ENCODE results near the gene HIF3A. TPM values are rescaled to one million over a fixed set of nuclear protein-coding genes. Genes with fewer than 3 reads are reported as not detected.

HIF3A gene
- total RNA-seq, 1 experiment from 2014 or later, result 0.98 TPM

DNA sequence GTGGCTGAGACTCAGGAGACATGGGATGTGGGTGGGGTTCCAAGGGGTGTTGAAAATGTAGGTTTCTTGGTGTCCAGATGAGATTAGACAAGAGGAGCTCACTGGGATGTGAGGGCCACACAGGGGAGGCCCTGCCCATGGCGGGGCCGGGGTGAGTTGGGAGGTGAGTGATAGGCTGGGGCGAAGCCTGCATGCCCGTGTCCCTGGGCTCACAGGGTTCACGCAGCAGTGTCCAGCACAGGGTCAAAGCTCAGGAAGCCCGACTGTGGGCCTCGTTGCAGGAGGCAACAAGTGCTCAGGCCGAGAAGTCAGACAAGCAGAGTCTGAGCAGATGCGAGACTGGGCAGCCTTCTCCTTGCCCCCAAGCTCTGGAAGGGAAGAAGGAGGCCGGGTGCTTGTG, 89.3 kb downstream of the HIF3A start:
- Histone ChIP-seq H3K27me3 (ENCODE audit: insufficient read depth, low read length) (no peaks in the 10 kb centered on the region), H2AFZ (ENCODE audit: low read depth, low read length, poor library complexity, severe bottlenecking) (no peak overlapping the region), H4K20me1 (ENCODE audit: insufficient read depth) (0 out of 2 replicates have a peak, but pooled peaks cover under 1% of the 10 kb centered on the region), H3K4me3 (replicated peaks in 1 of 2; ENCODE audit: low read depth in 1 of 2, low read length in 2 of 2) (no peak overlapping the region), H3K27ac (ENCODE audit: low read depth, low read length) (no peak overlapping the region), H3K79me2 (ENCODE audit: insufficient read depth, low read length) (peaks cover 2% of the 10 kb centered on the region; the same call in 1 of the 2 replicates), H3K9me3 (ENCODE audit: control insufficient read depth in 1 of 2, insufficient read depth in 1 of 2, low read depth in 1 of 2, low read length in 2 of 2) (no peaks in the 10 kb centered on the region; a peak in 1 of 4 replicates), H3K9me2 (ENCODE audit: insufficient read depth) (no peaks in the 10 kb centered on the region), H3K4me1 (ENCODE audit: control insufficient read depth in 1 of 2, insufficient read depth in 2 of 2, low read length in 2 of 2) (no peaks in the 10 kb centered on the region), H3K9ac (ENCODE audit: low read length) (no peak overlapping the region), H3K36me3 (ENCODE audit: control insufficient read depth in 1 of 2, insufficient read depth in 2 of 2, low read length in 2 of 2) (peaks cover 48 to 68% of the 10 kb centered on the region in 2 experiments), H3K4me2 (ENCODE audit: low read length) (no peak overlapping the region)
- no TSS peak for BruUV-seq (replicated peaks)
- ATAC-seq (no peak), DNase-seq (ENCODE audit: low read depth, low spot score) (no peak)
- intact Hi-C loops (cut with micrococcal nuclease), result no loop called here
- TF ChIP-seq JUND (IDR thresholded peaks at IDR 0.05), result no peak
- no peak for TF ChIP-seq ZNF274 (IDR thresholded peaks at IDR 0.05; ENCODE audit: low read depth, low read length)
- TF ChIP-seq EZH2 (IDR thresholded peaks at IDR 0.05), result no peak
- no peak for TF ChIP-seq TCF7L2 (IDR thresholded peaks at IDR 0.05; ENCODE audit: borderline replicate concordance, extremely low read depth, insufficient read depth, insufficient read length)
- TF ChIP-seq CEBPB (IDR thresholded peaks at IDR 0.05; ENCODE audit: low read depth), result no peak
- no peak for TF ChIP-seq FOSL1 (IDR thresholded peaks at IDR 0.05; ENCODE audit: low read depth)
- no peak for TF ChIP-seq RAD21 (IDR thresholded peaks at IDR 0.05; ENCODE audit: low read depth)
- TF ChIP-seq SRF (IDR thresholded peaks at IDR 0.05; ENCODE audit: low read depth), result no peak
- TF ChIP-seq SP1 (IDR thresholded peaks at IDR 0.05; ENCODE audit: low read depth), result no peak
- ChIA-PET CTCF (no interaction called here), POLR2A (no interaction called here), RAD21 (ENCODE audit: low non-redundant PET in 1 of 2, low total read pairs in 2 of 2, uncharacterized antibody in 2 of 2, unreplicated experiment in 2 of 2) (interaction anchor here in 1 of 2 experiments (0.6 kb wide), 1 partner anchor 106 kb away, joined by 3 read pairs; no protein-coding TSS in a partner anchor)

GRCh38 chr19:46386996-46387712, 90.3 kb downstream of the HIF3A start:
- no TSS peak for BruUV-seq (replicated peaks)
- CTCF ChIA-PET, result no interaction called here
- no peak overlapping the region for H3K9ac ChIP-seq (ENCODE audit: low read length)
- H3K36me3 ChIP-seq (ENCODE audit: control insufficient read depth in 1 of 2, insufficient read depth in 2 of 2, low read length in 2 of 2), result peaks cover 40 to 65% of the 10 kb centered on the region in 2 experiments
- H3K9me2 ChIP-seq (ENCODE audit: insufficient read depth), result no peaks in the 10 kb centered on the region
- H3K79me2 ChIP-seq (ENCODE audit: insufficient read depth, low read length), result no peaks in the 10 kb centered on the region; the same call in 1 of the 2 replicates
- H4K20me1 ChIP-seq (ENCODE audit: insufficient read depth), result no peaks in the 10 kb centered on the region
- POLR2A ChIA-PET, result no interaction called here
- H3K9me3 ChIP-seq (ENCODE audit: control insufficient read depth in 1 of 2, insufficient read depth in 1 of 2, low read depth in 1 of 2, low read length in 2 of 2), result no peaks in the 10 kb centered on the region; a peak in 1 of 4 replicates
- no peak overlapping the region for H3K27ac ChIP-seq (ENCODE audit: low read depth, low read length)
- no peak for ATAC-seq
- RAD21 ChIA-PET (ENCODE audit: low non-redundant PET in 1 of 2, low total read pairs in 2 of 2, uncharacterized antibody in 2 of 2, unreplicated experiment in 2 of 2), result no interaction called here
- H3K4me3 ChIP-seq (replicated peaks in 1 of 2; ENCODE audit: low read depth in 1 of 2, low read length in 2 of 2), result no peak overlapping the region
- H3K4me1 ChIP-seq (ENCODE audit: control insufficient read depth in 1 of 2, insufficient read depth in 2 of 2, low read length in 2 of 2), result no peaks in the 10 kb centered on the region
- no peak overlapping the region for H2AFZ ChIP-seq (ENCODE audit: low read depth, low read length, poor library complexity, severe bottlenecking)
- DNase-seq (ENCODE audit: low read depth, low spot score), result no peak
- intact Hi-C loops (cut with micrococcal nuclease), result no loop called here
- H3K4me2 ChIP-seq (ENCODE audit: low read length), result no peak overlapping the region
- no peaks in the 10 kb centered on the region for H3K27me3 ChIP-seq (ENCODE audit: insufficient read depth, low read length)
- TF ChIP-seq JUND (IDR thresholded peaks at IDR 0.05) (no peak), EZH2phosphoT487 (IDR thresholded peaks at IDR 0.05; ENCODE audit: borderline replicate concordance) (no peak), YY1 (IDR thresholded peaks at IDR 0.05; ENCODE audit: extremely low read depth, insufficient replicate concordance, low read depth, low read length) (no peak), SIN3A (IDR thresholded peaks at IDR 0.05; ENCODE audit: low read depth) (no peak), CBX3 (IDR thresholded peaks at IDR 0.05; ENCODE audit: low read depth) (no peak), ATF3 (IDR thresholded peaks at IDR 0.05) (no peak)
- TF ChIP-seq, protein P1, sequence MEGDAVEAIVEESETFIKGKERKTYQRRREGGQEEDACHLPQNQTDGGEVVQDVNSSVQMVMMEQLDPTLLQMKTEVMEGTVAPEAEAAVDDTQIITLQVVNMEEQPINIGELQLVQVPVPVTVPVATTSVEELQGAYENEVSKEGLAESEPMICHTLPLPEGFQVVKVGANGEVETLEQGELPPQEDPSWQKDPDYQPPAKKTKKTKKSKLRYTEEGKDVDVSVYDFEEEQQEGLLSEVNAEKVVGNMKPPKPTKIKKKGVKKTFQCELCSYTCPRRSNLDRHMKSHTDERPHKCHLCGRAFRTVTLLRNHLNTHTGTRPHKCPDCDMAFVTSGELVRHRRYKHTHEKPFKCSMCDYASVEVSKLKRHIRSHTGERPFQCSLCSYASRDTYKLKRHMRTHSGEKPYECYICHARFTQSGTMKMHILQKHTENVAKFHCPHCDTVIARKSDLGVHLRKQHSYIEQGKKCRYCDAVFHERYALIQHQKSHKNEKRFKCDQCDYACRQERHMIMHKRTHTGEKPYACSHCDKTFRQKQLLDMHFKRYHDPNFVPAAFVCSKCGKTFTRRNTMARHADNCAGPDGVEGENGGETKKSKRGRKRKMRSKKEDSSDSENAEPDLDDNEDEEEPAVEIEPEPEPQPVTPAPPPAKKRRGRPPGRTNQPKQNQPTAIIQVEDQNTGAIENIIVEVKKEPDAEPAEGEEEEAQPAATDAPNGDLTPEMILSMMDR (IDR thresholded peaks at IDR 0.05 in 2 of 3, conservative IDR thresholded peaks at IDR 0.05 in 1 of 3; ENCODE audit: borderline replicate concordance in 1 of 3, insufficient read depth in 1 of 3, low read depth in 2 of 3, low read length in 2 of 3), result no peak

All from HCT116 (cell line).